IgD-negative memory B cell (primary cell): ENCODE measurements around the gene MED1. TPM values are rescaled to one million over a fixed set of nuclear protein-coding genes. Genes with fewer than 3 reads are reported as not detected.
"Not testable (repeated sequence)": the region's sequence is repeated elsewhere in the genome, so short reads cannot be mapped to it uniquely, and the experiment has no call there.

Source experiments
- H3K27ac Mint-ChIP-seq, 3 donors: one replicate each; pipeline ENCODE4 v1.8.0; 2020 to 2022; ENCODE audit warnings: mild to moderate bottlenecking in 3 of 3, mixed read lengths in 3 of 3, moderate library complexity in 1 of 3
- H3K27me3 Mint-ChIP-seq: one replicate; pipeline ENCODE4 v1.8.0; 2021; ENCODE audit warnings: mixed read lengths
- H3K36me3 Mint-ChIP-seq: one replicate; pipeline ENCODE4 v1.8.0; 2020; ENCODE audit warnings: mild to moderate bottlenecking, mixed read lengths
- H3K4me1 Mint-ChIP-seq, 3 donors: one replicate each; pipeline ENCODE4 v1.8.0; 2020 to 2022; ENCODE audit warnings: mixed read lengths in 3 of 3, mild to moderate bottlenecking in 1 of 3
- H3K4me3 Mint-ChIP-seq, 4 donors: one replicate each; pipeline ENCODE4 v1.8.0; 2020 to 2022; ENCODE audit warnings: mild to moderate bottlenecking in 4 of 4, mixed read lengths in 4 of 4, moderate library complexity in 3 of 4
- H3K9me3 Mint-ChIP-seq, 3 donors: one replicate each; pipeline ENCODE4 v1.8.0; 2020 to 2021; ENCODE audit warnings: mixed read lengths in 3 of 3, mild to moderate bottlenecking in 1 of 3
- polyA plus RNA-seq: library from polyadenylated mRNA; unstranded; fragments of 300-500 nt; fragmentation: Illumina TruSeq; gene quantifications from one replicate; pipeline ENCODE4 v1.2.3, GENCODE V29; 2021

MED1 gene
- polyA plus RNA-seq, 1 donor from 2014 or later, result 20.8 TPM

- H3K4me1 Mint-ChIP-seq, result peaks cover 9 to 22% (median 14%) of the 10 kb centered on the region in 3 donors
- H3K36me3 Mint-ChIP-seq, result no peaks in the 10 kb centered on the region
- peak overlapping the region; percentile 43 to 96 (median 94) for H3K27ac Mint-ChIP-seq
- H3K4me3 Mint-ChIP-seq, result peak overlapping the region; percentile 94 to 99 (median 97)
- H3K27me3 Mint-ChIP-seq, result no peaks in the 10 kb centered on the region
- no peaks in the 10 kb centered on the region for H3K9me3 Mint-ChIP-seq
Observed at GRCh38 chr17:39402890-39403605, 48.0 kb downstream of the MED1 start.

DNA sequence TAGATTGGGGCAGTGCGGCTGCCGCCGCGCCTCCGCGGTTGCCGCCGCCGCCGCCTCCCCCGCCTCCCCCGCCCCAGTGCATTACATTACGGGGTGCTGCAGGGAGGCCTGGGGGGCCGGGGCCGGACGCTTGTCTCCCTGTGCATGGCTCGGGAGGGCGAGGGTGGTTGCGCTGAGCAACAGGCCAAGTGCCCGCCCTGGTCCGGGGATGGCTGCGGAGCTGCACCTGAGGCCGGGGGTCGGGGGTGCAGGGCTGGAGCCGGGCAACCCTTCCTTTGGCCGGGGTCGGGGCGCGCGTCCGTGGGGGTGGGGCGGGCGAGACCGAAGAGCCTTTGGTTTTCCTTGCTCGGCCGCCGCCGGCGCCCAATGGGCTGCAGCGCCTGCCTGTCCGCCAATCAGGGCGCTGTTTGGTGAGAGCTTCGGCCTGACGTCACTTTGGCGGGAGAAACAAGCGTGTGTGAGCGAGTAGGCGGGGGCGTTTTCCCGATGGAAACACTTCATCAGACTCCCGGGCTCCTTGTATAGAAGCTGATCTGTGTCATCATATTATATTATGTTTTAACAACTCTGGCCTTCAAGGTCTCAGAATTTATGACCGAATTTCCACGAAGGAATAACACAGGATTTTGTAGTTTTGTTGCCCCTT, 48.7 kb downstream of the MED1 start:
- Mint-ChIP-seq H3K27me3 (no peaks in the 10 kb centered on the region), H3K9me3 (no peaks in the 10 kb centered on the region), H3K36me3 (no peaks in the 10 kb centered on the region), H3K4me1 (peaks cover 11 to 24% (median 15%) of the 10 kb centered on the region in 3 donors), H3K27ac (peak overlapping the region; percentile 43 to 97 (median 94)), H3K4me3 (peak overlapping the region; percentile 94 to 99 (median 97))

GRCh38 chr17:39401412-39402243, 49.4 kb downstream of the MED1 start, which contains the start of gene FBXL20:
FBXL20 (minus strand) TSS chr17:39401626; CDS start chr17:39401402, 224 bp downstream.
- Mint-ChIP-seq H3K4me3 (peak within 1 kb of the TSS; percentile 94 to 99 (median 97)), H3K9me3 (no peaks in the 10 kb centered on the region), H3K27me3 (no peaks in the 10 kb centered on the region), H3K4me1 (peaks cover 14 to 26% (median 17%) of the 10 kb centered on the region in 3 donors), H3K27ac (peak within 1 kb of the TSS; percentile 93 to 97 (median 94)), H3K36me3 (no peaks in the 10 kb centered on the region)

DNA sequence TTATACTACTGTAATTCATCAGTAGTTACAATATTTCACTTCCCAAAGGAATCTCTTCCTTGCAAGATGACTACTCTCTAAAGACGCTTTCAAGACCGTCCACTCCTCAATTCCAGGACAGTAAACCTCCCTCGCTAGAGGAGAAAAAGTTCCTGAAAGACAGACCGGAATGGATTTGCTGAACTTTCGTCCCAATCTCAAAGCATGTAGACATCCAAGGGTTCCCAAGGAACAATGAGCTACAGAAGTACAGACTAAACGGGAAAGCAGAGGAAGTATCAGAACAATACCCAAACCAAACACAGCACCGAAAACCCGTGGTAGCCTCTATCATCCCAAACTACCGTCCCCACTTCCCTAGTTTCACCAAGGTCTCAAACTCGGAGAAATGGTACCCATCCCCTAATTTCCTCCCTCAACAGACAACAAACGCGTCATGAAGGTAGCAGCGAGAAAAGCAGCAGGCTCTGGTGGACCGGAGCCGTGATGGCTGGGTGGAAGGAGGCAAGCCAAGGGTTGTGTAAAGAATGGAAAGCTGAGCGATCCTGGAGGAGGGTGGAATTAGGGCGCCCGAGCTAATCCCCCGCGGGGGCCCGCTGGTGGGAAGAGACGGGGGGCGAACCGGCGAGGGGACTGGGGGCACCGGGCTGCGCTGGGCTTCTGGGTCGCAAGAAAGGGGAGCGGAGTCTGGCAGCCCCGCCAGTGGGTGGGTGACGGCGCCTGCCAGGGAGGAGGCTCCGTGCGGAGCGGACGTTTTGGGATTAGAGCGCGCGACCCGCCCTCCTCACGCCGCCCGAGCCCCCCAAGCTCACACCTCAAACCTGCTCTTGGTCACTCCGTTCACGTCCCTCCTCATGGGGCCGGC, 50.3 kb downstream of the MED1 start:
- Mint-ChIP-seq H3K4me1 (peaks cover 15 to 26% (median 17%) of the 10 kb centered on the region in 3 donors), H3K9me3 (no peaks in the 10 kb centered on the region)

DNA sequence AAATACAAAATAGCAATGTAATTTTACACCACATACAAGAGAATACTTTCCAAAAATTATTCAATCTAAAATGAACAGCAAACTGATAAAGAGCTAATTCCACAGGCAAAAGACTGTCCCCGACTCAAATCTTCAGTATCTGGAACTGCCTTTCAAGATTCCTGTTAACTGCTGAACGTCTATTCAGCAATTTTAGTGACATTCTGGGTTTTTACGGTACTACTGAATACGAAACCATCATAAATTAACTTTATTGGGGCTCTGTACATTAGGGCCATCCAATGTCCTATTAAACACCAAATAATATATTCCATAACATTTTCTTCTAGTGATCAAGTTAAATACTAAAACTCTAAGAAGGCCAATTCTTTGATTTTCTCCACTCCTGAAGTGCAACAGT, 51.3 kb downstream of the MED1 start:
- no peaks in the 10 kb centered on the region for H3K27me3 Mint-ChIP-seq
- H3K9me3 Mint-ChIP-seq, result no peaks in the 10 kb centered on the region
- H3K27ac Mint-ChIP-seq, result peak overlapping the region; percentile 67 to 94 (median 78)
- H3K4me1 Mint-ChIP-seq, result peaks cover 19 to 27% (median 21%) of the 10 kb centered on the region in 3 donors
- peaks cover under 1% of the 10 kb centered on the region for H3K36me3 Mint-ChIP-seq
- H3K4me3 Mint-ChIP-seq, result peak overlapping the region; percentile 94 to 99 (median 97)

More for the DNA sequence above, 50.3 kb downstream of the MED1 start:
- no peaks in the 10 kb centered on the region for H3K36me3 Mint-ChIP-seq
- peak overlapping the region; percentile 93 to 94 (median 93) for H3K27ac Mint-ChIP-seq
- H3K27me3 Mint-ChIP-seq, result no peaks in the 10 kb centered on the region
- peak overlapping the region; percentile 94 to 99 (median 97) for H3K4me3 Mint-ChIP-seq

GRCh38 chr17:39393736-39394135, 57.3 kb downstream of the MED1 start:
- peaks cover 10 to 18% (median 15%) of the 10 kb centered on the region in 3 donors for H3K4me1 Mint-ChIP-seq
- no peak overlapping the region for H3K4me3 Mint-ChIP-seq
- no peaks in the 10 kb centered on the region for H3K27me3 Mint-ChIP-seq
- H3K27ac Mint-ChIP-seq, result no peak overlapping the region
- no peaks in the 10 kb centered on the region for H3K9me3 Mint-ChIP-seq
- H3K36me3 Mint-ChIP-seq, result peaks cover 1% of the 10 kb centered on the region

DNA sequence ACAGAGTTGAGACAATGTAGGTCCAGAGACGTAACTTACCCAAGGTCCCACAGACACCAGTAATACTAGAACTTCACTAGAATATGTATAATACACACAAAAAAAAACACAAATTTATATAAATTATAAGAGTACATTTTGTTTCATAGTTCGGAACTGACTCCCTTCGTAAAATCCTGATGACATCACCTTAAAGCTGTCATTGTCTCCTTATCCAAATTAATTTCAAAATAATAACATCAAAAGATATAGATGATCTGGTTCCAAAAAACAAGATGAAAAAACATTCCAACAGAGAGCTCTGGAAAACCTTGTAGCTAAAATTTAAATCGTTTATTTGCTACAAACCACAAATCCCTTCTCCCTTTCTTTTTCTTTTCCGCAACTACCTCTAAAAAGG, 59.6 kb downstream of the MED1 start:
- Mint-ChIP-seq H3K36me3 (peaks cover 1% of the 10 kb centered on the region), H3K27me3 (no peaks in the 10 kb centered on the region), H3K4me3 (no peak overlapping the region), H3K4me1 (peaks cover 5 to 15% (median 9%) of the 10 kb centered on the region in 3 donors), H3K9me3 (no peaks in the 10 kb centered on the region), H3K27ac (no peak overlapping the region)

DNA sequence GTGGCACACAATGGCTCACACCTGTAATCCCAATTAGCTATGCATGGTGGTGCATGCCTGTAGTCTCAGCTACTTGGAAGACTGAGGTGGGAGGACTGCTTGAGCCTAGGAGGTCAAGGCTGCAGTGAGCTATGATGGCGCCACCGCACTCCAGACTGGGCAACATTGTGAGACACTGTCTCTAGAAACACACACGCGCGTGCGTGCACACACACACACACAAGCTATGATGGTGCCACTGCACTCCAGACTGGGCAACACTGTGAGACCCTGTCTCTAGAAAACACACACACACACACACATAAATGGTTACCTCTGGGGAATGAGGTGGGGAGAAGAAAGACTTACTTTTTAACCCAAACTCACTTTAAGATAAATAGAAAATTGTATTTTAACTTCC, 66.0 kb downstream of the MED1 start:
- Mint-ChIP-seq H3K27me3 (no peaks in the 10 kb centered on the region), H3K36me3 (no peaks in the 10 kb centered on the region), H3K9me3 (no peaks in the 10 kb centered on the region), H3K27ac (peak overlapping the region in 1 of 3 donors; percentile 21), H3K4me1 (peaks cover 7 to 16% (median 11%) of the 10 kb centered on the region in 3 donors), H3K4me3 (no peak overlapping the region)

- no peak overlapping the region for H3K4me3 Mint-ChIP-seq
- no peaks in the 10 kb centered on the region for H3K27me3 Mint-ChIP-seq
- H3K9me3 Mint-ChIP-seq, result no peaks in the 10 kb centered on the region
- H3K36me3 Mint-ChIP-seq, result peaks cover 2% of the 10 kb centered on the region
- H3K27ac Mint-ChIP-seq, result no peak overlapping the region
- H3K4me1 Mint-ChIP-seq, result peaks cover 23 to 30% (median 30%) of the 10 kb centered on the region in 3 donors
Observed at GRCh38 chr17:39380144-39380543, 70.9 kb downstream of the MED1 start.

- Mint-ChIP-seq H3K4me3 (peak overlapping the region in 1 of 4 donors; percentile 71), H3K4me1 (peaks cover 24 to 33% (median 29%) of the 10 kb centered on the region in 3 donors), H3K27ac (peak overlapping the region in 1 of 3 donors; percentile 19), H3K27me3 (no peaks in the 10 kb centered on the region), H3K36me3 (peaks cover 3% of the 10 kb centered on the region), H3K9me3 (no peaks in the 10 kb centered on the region)
Observed at GRCh38 chr17:39376434-39376833, 74.6 kb downstream of the MED1 start.

DNA sequence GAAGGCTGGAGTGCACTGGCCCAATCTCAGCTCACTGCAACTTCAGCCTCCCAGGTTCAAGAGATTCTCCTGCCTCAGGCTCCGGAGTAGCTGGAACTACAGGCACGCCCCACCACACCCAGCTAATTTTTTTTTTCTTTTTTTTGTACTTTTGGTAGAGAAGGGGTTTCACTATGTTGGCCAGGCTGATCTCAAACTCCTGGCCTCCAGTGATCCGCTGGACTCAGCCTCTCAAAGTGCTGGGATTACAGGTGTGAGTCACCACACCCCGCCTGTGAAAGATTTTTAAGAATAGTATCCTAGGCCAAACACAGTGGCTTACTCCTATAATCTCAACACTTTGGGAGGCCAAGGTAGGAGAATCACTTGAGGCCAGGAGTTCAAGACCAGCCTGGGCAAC, 83.3 kb downstream of the MED1 start:
- H3K27me3 Mint-ChIP-seq, H3K4me1 Mint-ChIP-seq, H3K4me3 Mint-ChIP-seq, H3K27ac Mint-ChIP-seq, H3K9me3 Mint-ChIP-seq, H3K36me3 Mint-ChIP-seq: not testable (repeated sequence)

GRCh38 chr17:39365872-39366271, 85.2 kb downstream of the MED1 start:
- Mint-ChIP-seq H3K27ac (no peak overlapping the region), H3K4me1 (peaks cover 6 to 13% (median 7%) of the 10 kb centered on the region in 3 donors), H3K27me3 (no peaks in the 10 kb centered on the region), H3K36me3 (peaks cover 6% of the 10 kb centered on the region), H3K9me3 (no peaks in the 10 kb centered on the region), H3K4me3 (no peak overlapping the region)

DNA sequence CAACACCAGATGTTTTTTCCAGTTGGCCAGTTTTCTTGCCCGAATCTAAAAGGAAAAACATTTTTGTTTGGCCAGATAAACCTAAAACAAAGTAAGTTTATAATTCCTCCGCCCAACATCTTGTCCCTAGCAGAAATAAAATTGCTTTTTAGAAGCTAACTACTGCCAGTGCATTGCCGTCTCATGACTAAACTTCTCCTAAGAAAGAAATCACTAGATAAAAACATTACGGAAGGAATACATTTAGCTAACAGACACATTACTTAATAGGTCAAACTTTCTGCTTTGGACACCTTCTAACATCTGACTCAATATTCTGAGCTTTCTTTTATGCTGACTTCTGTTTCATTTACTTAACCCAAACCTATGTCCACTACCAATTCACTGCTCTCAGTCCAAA, 85.8 kb downstream of the MED1 start:
- H3K36me3 Mint-ChIP-seq, result peaks cover 6% of the 10 kb centered on the region
- H3K27me3 Mint-ChIP-seq, result no peaks in the 10 kb centered on the region
- H3K4me1 Mint-ChIP-seq, result peaks cover 7 to 16% (median 10%) of the 10 kb centered on the region in 3 donors
- no peak overlapping the region for H3K27ac Mint-ChIP-seq
- no peaks in the 10 kb centered on the region for H3K9me3 Mint-ChIP-seq
- peak overlapping the region in 1 of 4 donors; percentile 6 for H3K4me3 Mint-ChIP-seq
